ENCODE data around the gene BRF1.
A peak's percentile ranks its signal among the peaks of the same experiment; 100 is the strongest.
"Not testable (repeated sequence)": the region's sequence is repeated elsewhere in the genome, so short reads cannot be mapped to it uniquely, and the experiment has no call there.

The BRF1 gene

GRCh38 chr14:105287249-105288102 lies 13.3 kb downstream of the BRF1 start:
- DNase-seq = no peak

- DNase-seq = no peak
Measured at GRCh38 chr14:105286759-105287144, 14.0 kb downstream of the BRF1 start.

DNA sequence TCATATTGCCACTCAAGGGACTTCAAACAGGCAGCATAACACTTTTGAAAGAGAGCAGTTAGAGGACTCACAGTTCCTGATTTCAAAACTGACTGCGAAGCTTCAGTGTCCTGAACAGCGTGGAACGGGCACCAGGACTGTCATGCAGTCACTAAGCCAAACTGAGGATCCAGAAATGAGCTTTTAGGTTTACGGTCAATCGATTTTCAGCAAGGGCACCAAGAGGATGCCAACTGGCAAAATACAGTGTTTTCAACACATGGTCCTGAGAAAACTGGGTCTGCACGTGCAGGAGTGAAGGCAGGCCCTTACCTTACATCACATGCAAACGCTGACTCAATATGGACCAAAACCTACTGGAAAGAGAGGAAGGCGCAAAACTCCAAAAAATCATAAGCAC lies 15.6 kb downstream of the BRF1 start:
- no peak for DNase-seq

DNA sequence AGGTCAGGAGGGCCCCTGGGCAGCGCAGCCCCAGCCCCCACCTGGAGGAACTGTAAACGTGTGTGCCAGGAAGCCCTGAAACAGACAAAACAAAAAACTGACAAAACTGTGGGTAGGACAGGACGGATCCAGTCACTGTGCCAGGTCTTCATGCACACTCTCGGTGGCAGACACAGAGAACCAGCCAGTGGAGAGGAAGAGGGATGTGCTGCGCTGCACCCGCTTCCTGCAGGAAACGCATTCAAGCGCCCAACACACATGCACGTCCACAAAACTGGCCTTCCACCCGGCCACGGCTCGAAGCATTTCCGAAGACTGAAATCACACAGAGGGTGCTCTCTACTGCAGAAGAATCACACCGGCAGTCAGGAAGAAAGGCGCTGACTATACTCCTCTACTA lies 16.9 kb downstream of the BRF1 start:
- DNase-seq = peak; percentile 36

- DNase-seq = no peak
Measured at GRCh38 chr14:105283028-105283427, 17.8 kb downstream of the BRF1 start.

DNA sequence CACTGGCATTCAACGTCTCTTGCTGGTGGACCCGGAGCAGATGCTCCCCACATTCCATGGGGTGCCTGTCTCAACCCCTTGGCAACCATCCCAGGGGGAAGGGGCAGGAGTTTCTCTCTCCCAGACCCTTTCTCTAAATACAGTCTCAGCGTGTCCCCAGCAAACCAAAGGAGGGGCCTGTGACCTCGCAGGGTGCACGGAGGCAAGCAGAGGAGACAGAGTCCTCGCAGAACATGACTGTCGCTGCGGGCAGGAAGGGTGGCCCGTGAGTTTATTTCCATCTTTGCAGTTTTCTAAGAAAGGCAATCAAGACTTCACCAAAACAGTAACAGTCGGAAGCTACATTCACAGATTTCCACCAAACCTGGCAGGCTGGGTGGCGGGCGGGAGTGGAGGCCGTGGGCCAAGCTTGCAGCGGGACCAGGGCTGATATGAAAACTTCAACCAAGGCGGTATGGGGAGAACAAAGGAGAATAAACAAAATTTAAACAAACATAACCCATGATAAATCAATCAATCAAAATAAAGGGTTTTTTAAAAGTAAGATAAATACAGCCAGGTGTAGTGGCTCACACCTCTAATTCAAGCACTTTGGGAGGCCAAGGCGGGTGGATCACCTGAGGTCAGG lies 18.6 kb downstream of the BRF1 start:
- DNase-seq = no peak

DNA sequence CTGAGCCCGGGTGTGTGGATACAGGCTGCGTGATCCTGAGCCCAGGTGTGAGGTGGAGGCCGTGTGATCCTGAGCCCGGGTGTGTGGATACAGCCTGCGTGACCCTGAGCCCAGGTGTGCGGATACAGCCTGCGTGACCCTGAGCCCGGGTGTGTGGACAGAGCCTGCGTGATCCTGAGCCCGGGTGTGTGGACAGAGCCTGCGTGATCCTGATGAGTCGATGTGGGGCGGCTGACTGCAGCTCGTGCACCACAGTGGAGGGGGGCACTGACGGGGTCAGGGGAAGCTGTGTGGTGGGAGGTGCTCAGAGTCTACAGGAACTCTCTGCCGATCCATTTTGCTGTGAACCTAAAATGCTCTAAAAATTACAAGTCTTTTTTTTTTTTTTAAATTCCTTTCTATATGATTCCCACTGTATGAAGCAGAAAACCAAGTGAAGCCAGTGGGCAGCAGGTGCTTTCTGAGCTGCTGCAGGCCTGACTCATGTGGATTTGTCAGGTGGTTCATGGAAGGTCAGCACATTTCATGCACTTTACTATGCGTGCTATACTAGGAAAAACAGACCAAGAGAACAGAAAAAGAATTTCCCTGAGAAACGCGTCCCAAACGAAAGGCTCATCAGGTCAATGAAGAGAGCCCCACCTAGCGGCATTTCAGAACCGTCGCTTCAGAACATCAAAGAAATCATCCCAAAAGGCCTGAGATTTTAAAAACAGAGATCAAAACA lies 19.3 kb downstream of the BRF1 start:
- DNase-seq = peak; percentile 17

- no peak for DNase-seq
Measured at GRCh38 chr14:105280525-105280924, 20.3 kb downstream of the BRF1 start.

DNA sequence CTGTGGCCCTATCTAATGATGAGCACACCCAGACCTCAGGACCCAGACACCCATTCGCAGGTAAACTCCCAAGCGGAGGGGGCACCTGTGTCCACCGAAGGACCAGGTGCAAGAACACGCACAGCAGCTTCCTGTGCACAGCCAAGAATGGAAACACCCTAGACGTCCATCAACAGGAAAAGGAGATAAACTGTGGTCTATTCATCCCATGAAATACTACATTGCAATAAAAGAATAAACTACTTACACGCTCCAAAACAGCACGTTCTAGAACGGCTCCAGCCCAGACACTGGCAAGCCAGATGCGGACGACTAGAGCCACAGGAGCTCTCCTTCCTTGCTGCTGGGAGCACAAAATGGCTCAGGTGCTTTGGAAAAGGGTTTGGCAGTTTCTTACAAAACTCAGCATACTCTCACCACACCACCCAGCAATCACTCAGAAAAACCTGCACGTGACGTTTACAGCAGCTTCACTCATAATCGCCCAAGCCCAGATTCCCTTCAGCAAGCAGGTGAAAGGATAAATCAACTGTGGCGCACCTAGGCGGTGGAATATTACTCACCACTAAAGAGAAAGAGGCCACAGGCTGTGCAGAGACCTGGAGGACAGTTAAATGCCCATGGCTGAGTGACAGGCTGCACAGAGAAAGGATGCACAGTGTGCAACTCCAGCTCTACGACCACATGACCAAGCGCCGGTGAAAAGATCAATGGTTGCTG lies 21.0 kb downstream of the BRF1 start:
- DNase-seq = no peak

GRCh38 chr14:105277448-105277847 lies 23.4 kb downstream of the BRF1 start:
- DNase-seq = not testable (repeated sequence)

GRCh38 chr14:105275267-105275946 lies 25.4 kb downstream of the BRF1 start:
- DNase-seq = no peak

DNA sequence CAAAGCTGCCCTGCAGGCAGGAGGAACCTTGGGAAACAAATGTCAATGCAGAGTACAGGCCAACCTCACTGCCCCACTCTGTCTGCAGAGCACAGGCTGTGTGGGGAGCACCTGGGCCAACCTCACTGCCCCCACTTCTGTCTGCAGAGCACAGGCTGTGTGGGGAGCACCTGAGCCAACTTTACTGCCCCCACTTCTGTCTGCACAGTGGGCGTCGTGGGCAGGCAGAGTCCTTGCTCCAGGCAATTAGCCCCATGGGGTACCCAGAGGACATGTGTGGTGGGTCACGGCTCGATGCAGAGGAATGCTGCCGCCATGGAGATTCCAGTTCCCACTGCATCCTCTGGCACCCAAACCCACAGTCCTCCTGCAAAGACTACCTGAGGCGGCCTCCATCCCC lies 26.2 kb downstream of the BRF1 start:
- no peak for DNase-seq

DNA sequence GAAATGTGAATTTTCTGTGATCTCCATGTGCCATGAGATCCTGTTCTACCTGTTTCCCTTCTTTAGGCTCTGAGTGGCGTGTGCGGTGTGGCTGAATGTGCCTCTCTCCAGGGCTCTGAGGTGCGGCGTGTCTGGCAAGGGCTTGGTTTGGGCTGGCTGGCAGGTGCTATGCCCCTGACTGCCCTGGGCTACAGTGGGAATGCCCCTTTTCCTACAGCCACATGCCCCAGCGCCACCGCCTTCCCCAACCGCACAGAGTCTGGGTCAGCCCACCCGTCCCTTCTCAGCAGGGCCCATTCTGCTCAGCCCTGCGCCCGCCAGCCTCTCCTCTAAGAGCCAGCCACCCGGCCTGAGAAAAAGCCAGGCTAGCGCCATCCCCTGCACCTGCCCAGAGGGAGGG lies 27.7 kb downstream of the BRF1 start:
- DNase-seq = no peak

- DNase-seq = no peak
Measured at GRCh38 chr14:105272623-105273022, 28.2 kb downstream of the BRF1 start.

GRCh38 chr14:105271224-105271890 lies 29.4 kb downstream of the BRF1 start:
- DNase-seq = no peak

DNA sequence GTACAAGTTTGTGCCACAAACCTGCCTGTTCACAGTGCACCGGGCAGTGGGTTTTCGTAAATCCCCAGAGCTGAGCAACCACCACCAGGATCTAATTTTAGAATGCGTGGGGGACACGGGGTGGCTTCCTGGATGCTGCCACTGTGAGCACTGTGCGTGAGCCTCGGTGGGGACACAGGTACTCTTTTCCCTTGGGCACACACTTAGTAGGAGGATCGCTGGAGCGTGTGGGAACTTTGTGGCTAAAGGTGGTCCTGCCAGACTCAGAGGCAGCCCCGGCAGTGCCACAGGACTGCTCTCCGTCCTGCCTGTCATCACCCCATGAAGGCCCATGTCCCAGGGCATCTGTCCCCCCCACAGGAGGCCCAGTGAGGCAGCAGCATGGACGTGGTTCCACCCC lies 31.4 kb downstream of the BRF1 start:
- no peak for DNase-seq

DNA sequence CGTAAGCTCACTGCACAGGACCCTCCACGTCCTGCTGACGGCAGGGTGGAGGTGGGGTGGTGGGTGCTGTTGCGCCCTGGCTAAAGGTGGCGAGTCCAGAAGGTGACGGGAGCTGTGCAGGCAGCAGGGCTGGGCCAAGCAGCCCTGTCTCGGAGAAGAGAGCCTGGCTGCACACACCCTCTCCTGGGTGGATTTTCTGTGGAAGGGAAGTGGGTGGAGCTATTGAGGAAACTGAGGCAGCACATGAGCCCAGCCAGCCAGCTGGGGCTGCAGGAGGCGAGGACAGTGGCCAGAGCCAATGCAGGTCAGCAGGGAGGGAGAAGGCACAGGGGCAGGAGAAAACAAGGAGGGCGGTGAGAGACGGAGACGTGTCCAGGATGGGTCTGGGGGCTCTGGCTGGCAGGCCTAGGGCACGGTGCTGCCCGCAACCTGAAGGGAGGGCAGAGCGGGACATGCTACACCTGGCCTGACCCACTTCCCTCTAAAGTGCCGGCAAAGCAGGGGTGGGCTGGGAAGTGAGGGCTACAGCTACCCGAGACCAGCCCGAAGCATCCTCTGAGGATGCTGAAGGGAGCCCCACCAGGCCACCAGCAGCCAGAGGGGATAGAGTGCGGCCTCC lies 32.0 kb downstream of the BRF1 start:
- DNase-seq = no peak

DNA sequence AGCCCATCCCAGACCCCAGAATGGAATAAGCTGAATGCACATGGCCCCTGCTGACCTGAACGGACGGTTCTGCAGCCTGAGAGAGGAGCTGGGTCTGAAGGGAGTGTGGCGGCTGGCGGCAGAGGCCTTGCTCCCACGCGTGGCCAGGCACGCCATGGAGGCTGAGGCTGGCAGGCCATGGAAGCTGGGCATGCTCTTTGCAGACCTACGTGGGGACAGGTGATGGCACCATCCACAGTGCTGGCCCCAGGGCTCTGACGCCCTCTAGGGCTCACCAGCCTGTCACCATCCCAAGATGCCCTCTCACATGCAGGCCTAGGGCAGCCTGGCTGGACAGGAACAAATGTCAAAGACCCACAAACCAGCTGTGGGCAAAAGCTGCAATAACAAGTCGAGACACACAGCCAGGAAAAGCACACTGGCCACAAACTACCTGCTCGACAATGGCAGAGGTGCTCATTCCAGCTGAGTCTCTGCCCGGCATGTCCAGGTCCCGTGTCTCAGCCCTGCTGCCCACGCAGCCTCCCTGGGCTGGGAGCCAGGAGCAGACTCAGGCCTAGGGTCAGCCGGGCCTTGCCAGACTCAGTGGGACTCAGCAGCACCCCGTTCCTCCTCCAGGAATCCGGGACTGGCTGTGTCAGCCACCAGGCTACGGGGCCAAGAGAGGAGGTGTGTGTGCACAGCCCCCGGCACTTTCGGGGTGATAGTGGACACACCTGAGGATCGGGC lies 32.8 kb downstream of the BRF1 start:
- no peak for DNase-seq

DNA sequence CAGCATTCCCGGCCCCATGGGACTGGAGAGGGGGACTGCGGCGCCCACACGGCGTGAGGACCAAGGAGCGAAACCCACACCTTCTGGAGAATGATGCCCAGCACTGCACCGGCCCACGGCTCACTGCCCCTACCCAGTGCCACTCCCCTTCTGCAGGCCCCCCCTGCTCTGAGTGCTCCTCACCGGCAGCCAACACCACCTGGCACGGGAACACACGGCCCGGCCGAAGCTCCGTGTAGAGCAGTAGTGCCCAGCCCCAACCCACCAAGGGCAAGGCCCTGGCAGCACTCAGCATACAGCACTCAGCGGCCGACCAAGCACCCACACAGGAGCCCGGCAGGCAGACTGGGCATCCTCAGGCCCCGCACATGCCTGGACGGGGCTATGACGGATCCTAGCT lies 39.0 kb downstream of the BRF1 start:
- no peak for DNase-seq

GRCh38 chr14:105260959-105261358 lies 39.8 kb downstream of the BRF1 start:
- no peak for DNase-seq

GRCh38 chr14:105258846-105259245 lies 42.0 kb downstream of the BRF1 start:
- DNase-seq = no peak

All from activated CD4-positive, alpha-beta T cell treated with anti-CD3 and anti-CD28 coated beads, Interleukin-2, amount 50 U/mL, for 16 hours (primary cell).